Urothelium cell line (cell line): ENCODE results near the gene ONECUT1.

Source experiments
- DNase-seq: peaks from one replicate; pipeline ENCODE4 v3.0.0; 2011; ENCODE audit warnings: low spot score, mixed read lengths
- FAIRE-seq: peaks from 2 replicates; lab custom pipeline; 2011; peaks lifted over from hg19 to GRCh38; lab: Jason Lieb, UNC

The ONECUT1 gene

DNA sequence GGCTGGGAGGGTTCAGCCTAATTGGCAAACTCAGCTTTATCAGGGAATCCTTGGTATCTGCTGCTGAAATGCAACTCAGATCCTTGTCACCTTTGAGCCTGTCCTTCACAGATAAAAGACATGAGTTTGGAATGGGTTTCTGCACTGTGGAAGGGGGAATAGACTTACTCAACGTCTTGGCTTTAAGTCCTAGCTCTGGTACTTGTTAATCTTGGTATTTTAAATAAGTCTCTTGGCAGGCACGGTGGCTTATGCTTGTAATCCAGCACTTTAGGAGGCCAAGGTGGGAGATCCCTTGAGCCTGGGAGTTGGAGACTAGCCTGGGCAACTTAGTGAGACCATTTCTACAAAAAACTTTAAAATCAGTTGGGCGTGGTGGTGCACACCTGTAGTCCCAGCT is 55.8 kb downstream of the ONECUT1 start:
- FAIRE-seq (no peak), DNase-seq (no peak)

GRCh38 chr15:52733696-52734255 is 56.4 kb downstream of the ONECUT1 start:
- FAIRE-seq: no peak
- no peak for DNase-seq

DNA sequence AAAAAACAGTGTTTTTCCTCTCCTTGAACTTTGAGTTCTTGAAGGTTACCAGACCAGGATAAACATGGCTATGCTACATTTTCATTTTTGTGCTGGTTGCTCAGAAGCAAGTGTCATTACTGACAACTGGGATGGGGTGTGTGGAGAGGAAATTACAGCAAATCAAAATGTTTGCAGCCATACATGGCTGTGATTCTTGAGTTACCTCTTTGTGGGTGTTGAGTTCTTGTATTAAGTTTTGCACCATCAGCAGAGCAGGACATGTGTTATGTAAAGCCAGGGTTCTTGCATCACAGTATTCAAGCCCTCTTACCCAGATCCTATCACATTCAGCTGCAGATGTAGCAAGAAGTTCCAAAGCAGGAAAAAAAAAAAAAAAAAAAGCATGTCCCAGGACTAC is 57.0 kb downstream of the ONECUT1 start:
- no peak for DNase-seq
- no peak for FAIRE-seq

GRCh38 chr15:52732551-52732950 is 57.6 kb downstream of the ONECUT1 start:
- no peak for FAIRE-seq

DNA sequence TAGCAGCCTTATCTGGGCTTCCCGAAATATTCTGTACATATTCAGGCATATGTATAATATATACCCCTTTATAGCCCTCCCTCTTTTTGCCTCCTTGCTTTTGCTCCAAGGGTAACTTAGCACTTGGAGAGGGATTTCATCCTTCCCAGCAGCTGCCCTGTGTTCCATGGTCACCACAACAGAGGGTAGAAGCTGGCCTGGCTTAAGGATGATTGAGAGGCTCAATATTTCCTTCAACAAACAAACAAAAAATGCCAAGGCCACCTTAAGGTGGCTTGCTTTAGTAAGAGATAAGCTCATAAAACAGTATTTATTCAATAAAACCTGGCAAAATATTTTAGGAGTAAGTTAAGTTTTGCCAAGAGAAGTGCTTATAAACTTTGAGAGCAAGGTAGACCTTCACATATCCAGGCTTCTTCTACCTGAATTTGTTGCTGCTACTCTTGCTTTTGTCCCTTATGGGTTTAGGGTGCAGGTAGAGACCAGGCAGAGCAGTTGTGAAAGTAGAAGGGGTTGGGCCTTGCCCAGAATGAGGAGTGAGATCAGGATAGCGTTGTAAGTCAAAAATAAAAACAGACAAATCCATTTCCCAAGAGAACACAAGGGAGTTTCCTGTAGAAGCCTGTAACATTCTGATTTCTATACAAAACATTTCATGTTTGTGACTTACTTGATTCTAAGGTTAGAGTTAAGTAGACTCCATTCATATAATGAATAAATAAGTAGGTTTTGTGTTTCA is 58.2 kb downstream of the ONECUT1 start:
- FAIRE-seq (no peak), DNase-seq (no peak)

More at GRCh38 chr15:52732551-52732950, 57.6 kb downstream of the ONECUT1 start:
- DNase-seq: no peak

- FAIRE-seq: no peak
These were observed 59.1 kb downstream of the ONECUT1 start for GRCh38 chr15:52731004-52731403.

GRCh38 chr15:52730594-52730993 is 59.5 kb downstream of the ONECUT1 start:
- DNase-seq (no peak), FAIRE-seq (no peak)

More at GRCh38 chr15:52731004-52731403, 59.1 kb downstream of the ONECUT1 start:
- no peak for DNase-seq

DNA sequence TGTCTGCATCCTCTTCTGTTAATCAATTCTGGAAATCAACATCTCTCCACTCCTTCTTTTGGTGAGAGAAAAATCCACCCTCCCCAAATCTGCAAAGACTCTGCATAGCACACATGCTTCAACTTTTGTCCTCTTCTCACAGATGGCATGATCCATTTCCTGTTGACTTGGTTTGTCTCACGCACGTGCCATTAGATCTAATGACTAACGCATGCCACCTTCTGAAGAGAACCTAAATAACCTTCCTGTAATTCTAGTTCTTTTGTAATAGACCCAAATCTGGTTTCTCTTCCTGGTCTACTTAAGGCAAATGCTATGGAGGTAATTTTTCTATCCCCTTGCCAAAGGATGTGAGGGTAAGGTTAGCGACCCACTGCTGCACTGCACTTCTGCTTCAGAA is 60.0 kb downstream of the ONECUT1 start:
- DNase-seq (no peak), FAIRE-seq (no peak)

GRCh38 chr15:52728899-52729298 is 61.2 kb downstream of the ONECUT1 start:
- FAIRE-seq (no peak), DNase-seq (peak; percentile 23)

DNA sequence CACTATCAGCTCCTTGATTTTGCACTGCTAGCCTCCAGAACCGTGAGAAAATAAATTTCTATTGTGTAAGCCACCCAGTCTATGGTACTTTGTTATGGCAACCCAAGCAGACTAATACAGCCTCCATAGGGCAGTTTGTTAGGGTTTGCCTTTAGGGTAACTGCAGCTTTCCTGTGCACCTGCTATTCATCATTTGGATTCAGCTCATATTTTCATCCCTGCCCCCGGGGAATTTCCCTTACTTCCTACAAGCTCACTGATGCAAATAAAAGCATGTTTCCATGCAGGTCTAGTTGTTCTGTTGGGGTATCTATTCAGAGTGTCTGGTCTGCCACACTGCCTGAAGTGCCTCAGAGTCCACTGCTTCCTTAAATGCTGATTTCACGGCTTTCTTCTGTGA is 62.3 kb downstream of the ONECUT1 start:
- FAIRE-seq (no peak), DNase-seq (no peak)

DNA sequence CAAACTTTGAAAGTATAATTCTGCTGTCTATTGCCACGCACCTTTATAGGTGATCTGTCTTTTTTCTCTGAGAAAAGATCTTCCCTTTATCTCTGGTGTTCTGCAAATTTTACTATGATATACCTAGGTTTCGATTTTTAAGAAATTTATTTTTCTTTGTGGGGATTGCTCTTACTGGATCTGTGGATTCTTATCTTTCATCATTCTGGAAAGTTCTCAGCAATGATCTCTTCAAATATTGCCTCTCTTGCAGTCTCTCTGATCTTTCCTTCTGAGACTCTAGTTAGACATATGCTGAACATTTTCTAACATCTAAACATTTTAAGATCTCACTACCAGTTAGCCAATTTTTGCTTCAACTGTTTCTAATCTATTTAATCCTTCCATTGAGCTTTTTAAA is 63.9 kb downstream of the ONECUT1 start:
- FAIRE-seq (no peak), DNase-seq (no peak)

DNA sequence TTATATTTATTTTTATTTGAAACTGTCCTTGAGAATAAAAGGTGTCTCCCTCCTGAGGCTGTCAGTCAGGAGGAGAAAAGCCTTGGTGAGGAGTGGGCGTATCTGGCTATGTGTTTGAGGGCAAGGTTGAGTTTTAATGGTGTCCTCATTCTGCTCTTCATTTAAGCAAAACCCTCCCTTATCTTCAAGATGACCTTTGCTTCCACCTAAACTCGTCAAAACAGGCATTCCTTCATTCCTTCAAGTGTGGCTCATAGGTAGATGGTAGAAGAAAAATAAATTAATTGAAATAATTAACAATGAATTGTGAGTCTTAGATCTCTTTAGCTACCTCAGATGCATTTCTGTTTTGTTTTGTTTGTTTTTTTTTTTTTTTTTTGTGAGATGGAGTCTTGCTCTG is 71.6 kb downstream of the ONECUT1 start:
- DNase-seq (no peak), FAIRE-seq (no peak)

GRCh38 chr15:52717924-52718323 is 72.2 kb downstream of the ONECUT1 start:
- FAIRE-seq (no peak), DNase-seq (no peak)

DNA sequence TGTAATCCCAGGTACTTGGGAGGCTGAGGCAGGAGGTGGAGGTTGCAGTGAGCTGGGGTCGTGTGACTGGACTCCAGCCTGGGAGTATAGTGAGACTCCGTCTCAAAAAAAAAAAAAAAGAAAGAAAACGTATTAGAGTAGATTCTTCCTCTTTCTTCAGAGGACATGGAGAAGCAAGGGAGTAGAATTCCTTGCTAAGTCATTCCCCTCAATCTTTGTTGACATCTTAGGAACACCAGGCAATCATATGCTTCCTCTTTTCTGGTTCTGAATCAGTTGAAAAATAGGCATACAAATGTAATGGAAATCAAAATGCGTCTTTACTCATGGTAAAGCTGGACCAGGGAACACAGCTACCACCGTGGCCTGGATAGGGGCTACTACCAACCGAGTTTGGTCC is 72.7 kb downstream of the ONECUT1 start:
- FAIRE-seq (no peak), DNase-seq (no peak)

DNA sequence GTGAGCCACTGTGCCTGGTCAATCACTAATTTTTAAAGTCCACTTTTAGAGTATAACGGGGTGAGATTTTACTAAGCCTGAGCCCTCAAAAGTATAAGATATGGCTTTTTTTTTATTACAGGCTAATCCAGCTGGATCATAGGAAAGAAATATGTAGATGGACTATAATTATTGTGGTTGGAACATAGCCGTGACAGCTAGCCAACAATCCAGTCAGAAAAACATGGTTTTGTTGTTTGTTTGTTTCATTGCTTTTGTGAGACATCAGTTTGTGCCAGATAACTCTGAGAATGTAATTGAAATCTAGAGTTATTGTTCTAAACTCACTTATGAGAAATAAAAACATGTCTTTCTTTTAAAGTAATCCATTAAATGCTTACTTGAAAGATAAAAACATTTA is 73.6 kb downstream of the ONECUT1 start:
- no peak for FAIRE-seq
- no peak for DNase-seq

- DNase-seq (no peak), FAIRE-seq (no peak)
These were observed 74.7 kb downstream of the ONECUT1 start for GRCh38 chr15:52715411-52715810.

- DNase-seq: no peak
- FAIRE-seq: no peak
These were observed 75.2 kb downstream of the ONECUT1 start for GRCh38 chr15:52714968-52715367.

- FAIRE-seq (no peak), DNase-seq (no peak)
These were observed 79.3 kb downstream of the ONECUT1 start for GRCh38 chr15:52710708-52711389.

GRCh38 chr15:52710050-52710707 is 80.0 kb downstream of the ONECUT1 start:
- no peak for FAIRE-seq
- DNase-seq: no peak

GRCh38 chr15:52709187-52709981 is 80.8 kb downstream of the ONECUT1 start:
- no peak for FAIRE-seq
- DNase-seq: no peak
